GM19395 (cell line): ENCODE data around the gene CACNA2D1.

Experiments used
- ATAC-seq: cut with Tn5 transposase; IDR thresholded peaks from one replicate; pipeline ENCODE4 v1.9.1; 2021; ENCODE audit warnings: mild to moderate bottlenecking, moderate library complexity; ENCODE audit not compliant: unreplicated experiment

CACNA2D1 gene

DNA sequence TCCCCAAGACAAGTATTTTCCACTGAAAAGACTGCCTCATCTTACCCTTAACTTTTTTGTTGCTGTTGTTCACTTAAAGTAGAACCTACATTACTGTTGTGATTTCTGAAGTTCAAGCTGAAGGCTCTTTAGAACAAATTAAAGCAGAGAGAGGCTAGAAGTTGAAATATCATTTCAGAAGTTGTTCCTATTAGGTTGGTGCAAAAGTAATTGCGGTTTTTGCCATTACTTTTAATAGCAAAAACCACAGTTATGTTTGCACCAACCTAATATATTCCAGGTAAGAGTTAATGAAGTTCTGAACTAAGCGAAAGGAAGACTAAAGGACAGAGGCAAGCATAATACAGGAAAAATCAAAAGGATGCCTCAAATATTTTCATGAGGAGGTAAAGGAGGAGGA, 153.7 kb downstream of the CACNA2D1 start:
- no peak for ATAC-seq

DNA sequence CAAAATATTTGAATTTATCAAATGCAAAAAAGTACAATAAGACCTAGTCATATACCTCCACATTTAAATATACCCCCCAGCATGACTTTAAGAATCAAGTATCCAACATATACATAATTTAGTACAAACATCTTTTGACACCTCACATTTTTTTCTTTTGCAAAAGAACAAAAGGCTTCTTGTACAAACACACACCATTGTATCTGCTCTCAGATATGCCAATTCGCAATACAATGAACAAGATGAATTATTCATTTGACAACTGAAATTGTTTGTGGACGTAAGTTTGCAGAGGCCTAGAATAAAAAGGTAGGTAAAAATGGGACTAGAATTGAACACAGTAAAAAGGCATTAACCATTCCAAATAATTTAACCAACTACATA, 154.4 kb downstream of the CACNA2D1 start:
- no peak for ATAC-seq

- no peak for ATAC-seq
These were observed 156.8 kb downstream of the CACNA2D1 start for GRCh38 chr7:82286798-82287140.

DNA sequence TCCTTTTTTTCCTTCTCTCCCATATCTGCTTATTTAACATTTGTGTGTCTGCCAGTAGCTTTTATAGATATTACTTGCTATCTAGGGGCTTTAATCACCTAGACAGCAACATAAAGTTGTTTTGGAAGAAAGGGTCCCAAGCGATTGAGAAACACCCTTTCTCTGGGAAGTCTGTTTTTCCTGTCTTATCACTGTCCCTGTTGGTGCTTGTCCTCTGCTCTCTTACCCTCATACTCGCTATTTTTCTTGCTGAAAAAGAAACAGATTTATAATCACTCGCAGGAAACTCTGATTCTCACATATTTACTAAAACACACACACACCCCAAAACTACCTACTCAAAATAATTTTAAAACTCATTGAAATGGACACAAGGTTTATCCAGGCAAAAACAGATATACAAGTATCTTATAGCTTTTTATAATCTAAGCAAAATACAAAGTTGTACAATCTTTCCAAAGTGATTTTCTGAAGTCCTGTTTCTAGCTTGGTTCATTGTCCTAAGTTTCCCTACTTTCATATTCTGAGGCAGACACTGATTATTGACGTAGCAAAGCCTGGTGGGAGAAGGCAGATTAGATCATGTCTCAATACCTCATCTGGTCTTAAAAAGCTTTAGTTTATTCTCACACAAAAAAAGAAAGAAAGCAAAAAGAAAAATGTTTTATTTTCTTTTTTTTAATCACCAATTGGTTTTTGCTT, 157.3 kb downstream of the CACNA2D1 start:
- no peak for ATAC-seq

- no peak for ATAC-seq
These were observed 158.5 kb downstream of the CACNA2D1 start for GRCh38 chr7:82284936-82285519.

DNA sequence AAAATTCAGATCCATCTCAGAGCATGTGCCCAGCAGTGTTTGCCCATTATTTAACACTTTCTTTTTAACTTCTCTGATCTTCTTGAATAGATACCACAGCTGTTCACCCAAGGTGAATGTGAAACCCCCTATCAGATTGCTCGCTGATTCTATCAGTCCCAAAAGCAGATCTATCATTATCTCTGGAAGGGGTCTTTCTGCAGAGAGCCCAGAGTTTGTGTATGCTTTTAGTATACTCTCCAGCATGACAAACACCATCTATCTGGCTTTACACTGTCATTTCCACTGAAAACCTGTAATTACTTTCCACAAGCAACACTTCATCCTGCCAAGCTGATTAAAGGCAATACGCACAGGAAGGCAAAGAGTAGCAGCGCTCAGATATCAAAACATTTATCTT, 168.2 kb downstream of the CACNA2D1 start:
- no peak for ATAC-seq

- ATAC-seq = no peak
These were observed 168.9 kb downstream of the CACNA2D1 start for GRCh38 chr7:82274681-82275080.

DNA sequence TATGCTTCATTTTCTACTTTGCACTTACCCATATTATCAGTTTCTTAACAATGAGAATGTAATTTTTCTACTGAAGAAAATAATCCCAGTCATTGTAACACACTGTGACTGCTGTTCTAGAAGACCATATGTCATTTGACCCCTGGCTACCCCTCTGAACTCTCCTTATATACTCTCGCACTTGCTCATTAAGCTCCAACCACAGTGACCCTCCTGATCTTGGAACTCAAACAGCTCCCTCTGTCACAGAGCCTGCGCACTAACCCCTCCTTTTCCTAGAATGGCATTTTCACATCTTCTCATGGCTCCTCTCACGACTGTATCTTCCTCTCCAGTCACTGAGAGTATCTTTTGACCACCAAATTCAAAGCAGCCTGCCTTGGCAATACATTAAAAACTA, 169.7 kb downstream of the CACNA2D1 start:
- no peak for ATAC-seq

DNA sequence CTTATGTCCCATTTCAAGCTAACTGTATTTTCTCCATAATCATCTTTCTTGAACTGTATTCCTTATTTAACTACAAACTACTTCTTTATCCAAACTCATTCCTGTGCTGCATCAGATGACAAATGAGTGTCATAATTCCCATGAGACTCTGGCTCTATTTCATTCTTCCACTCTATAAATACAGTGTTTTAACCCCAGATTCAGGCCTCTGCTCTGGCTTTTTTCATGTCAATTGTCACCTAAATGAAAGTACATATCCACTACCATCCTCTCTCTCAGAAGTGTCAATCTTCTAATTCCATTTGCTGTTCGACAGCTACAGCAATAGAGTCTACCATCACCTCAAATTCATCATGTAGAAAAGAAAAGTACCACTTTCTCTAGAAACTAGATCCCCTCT, 172.7 kb downstream of the CACNA2D1 start:
- no peak for ATAC-seq

GRCh38 chr7:82268632-82269031, 174.9 kb downstream of the CACNA2D1 start:
- no peak for ATAC-seq

- no peak for ATAC-seq
These were observed 177.5 kb downstream of the CACNA2D1 start for GRCh38 chr7:82266081-82266480.

GRCh38 chr7:82264783-82265305, 178.7 kb downstream of the CACNA2D1 start:
- no peak for ATAC-seq

GRCh38 chr7:82263920-82264782, 179.4 kb downstream of the CACNA2D1 start:
- ATAC-seq = no peak

- ATAC-seq = no peak
These were observed 185.4 kb downstream of the CACNA2D1 start for GRCh38 chr7:82258181-82258580.

DNA sequence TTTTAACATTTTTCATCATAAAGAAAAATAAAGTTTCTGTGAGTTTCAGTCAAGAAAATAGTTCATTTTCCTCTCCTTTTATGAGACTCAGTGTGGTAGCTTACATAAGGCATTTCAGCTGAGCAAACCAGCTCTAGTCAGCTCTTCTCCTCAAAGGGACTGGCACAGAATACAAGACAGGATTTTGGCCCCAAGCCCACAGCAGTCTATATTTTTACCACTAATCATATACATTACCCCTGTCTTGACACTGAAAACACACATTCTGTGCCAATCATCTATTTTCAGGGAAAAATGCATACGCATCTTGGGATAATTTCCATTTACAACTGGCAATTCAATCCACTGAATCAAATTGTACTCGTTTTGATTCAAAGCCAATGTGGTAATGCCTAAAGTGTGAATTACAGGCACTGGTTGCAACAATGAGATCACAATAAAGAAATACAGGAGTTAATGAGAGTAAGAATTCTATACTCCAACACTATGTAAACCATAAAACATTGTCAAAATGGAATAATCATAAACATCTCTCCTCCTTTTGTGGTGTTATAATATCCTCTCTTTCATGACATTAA, 186.4 kb downstream of the CACNA2D1 start:
- ATAC-seq = no peak

GRCh38 chr7:82255706-82256105, 187.9 kb downstream of the CACNA2D1 start:
- ATAC-seq = no peak

- ATAC-seq = no peak
These were observed 193.0 kb downstream of the CACNA2D1 start for GRCh38 chr7:82250598-82250997.

- no peak for ATAC-seq
These were observed 193.6 kb downstream of the CACNA2D1 start for GRCh38 chr7:82249979-82250378.

DNA sequence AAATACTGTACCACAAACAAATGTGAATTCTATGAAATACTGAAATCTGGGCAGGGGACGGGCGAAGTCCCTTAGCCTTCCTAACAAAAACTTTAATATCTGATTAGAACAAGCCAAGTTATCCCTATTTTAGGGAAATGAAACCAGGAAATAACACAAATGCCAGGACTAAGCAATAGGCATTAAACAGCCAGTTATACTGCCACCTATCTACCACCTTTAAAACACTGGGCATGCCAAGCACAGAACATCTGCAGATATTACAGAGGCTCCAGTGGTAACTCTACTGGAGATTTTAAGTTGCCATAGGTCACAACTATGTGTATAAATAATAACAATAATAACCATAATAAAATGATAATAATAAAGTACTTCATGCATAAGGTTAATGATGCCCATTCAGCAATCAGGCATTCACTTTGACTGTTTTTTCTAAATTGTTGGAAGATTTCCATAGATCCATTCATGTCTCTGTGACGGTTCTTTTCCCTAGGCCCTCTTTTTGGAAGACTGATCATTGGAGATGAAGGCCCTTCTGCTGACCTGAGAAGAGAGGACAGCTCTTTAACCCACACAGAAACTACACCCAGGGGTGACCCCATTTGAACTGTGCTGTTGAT, 195.7 kb downstream of the CACNA2D1 start:
- ATAC-seq = no peak

DNA sequence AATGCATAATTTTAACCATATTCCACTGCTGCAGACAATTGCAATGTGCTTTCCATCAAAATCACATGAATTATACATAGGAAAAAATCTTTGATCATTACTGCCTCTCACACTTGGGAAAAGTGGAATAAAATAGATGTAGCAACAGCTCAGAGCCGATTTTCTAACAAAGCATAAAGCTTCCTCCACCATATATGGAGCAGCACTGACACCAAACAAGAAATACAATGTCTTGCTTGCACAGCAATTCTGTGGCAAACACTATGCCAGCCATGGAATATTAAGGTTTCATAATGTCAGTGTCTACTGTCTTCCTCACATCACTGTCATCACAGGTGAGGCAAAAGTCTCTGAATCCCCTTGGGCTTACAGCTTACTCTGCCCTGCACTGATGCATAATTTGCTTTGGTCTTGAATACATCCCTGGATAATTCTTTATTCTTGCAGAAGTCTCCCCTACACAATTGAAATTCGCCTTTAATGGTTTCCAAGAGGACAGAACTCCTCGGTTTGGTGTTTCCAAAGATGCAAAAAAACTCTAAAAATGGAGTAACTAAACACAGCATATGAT, 198.5 kb downstream of the CACNA2D1 start:
- ATAC-seq = no peak

DNA sequence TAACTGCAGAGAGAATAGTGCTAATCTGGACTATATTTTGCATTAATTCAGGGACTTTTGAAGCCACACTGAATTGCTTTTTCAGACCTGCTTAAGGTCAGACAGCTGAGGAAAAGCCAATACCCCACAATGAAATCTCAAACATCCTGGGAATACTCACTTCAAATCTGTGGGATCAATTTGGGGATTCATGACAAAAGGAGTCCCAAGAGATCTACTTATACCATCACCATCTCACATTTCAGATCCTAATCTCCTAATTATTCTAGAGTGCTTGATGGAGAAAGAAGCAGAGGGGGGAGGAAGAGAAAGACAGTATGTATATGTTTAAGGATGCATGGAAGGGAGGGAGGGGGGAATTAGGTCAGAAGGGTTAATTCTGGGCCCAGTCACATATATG, 202.2 kb downstream of the CACNA2D1 start:
- ATAC-seq = no peak
